ENCODE measurements around the gene LONRF3.

Gene LONRF3

DNA sequence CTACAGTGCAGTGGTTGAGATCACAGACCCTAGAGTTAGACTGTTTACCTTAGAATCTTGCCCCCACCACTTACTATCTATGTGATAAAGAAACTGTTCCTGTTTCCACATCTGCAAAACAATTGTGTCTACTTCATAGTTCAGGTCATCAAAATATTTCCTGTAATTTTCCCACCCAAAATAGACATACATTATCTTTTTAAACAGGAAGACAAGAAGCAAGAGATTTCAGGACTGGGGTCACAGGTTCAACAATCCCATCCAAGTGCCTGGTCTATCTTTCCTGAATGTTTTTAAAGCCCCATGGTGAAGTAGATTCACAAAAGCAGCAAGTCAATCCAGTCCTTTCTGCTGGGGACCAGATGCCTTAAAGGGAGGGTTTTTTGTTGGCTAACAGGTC, 56.6 kb downstream of the LONRF3 start:
- H3K27ac ChIP-seq (ENCODE audit: low read depth, low read length), result no peak overlapping the region
- no peaks in the 10 kb centered on the region for H3K4me1 ChIP-seq (ENCODE audit: control insufficient read depth in 1 of 2, insufficient read depth in 2 of 2, low read length in 2 of 2)
- no peaks in the 10 kb centered on the region for H3K9me3 ChIP-seq (ENCODE audit: control insufficient read depth in 1 of 2, low read length in 2 of 2)
- H3K9ac ChIP-seq (ENCODE audit: low read depth in 1 of 2, low read length in 2 of 2), result no peak overlapping the region
- no peak overlapping the region for H3K4me3 ChIP-seq (ENCODE audit: low read depth in 1 of 2, low read length in 2 of 2)
- no peaks in the 10 kb centered on the region for H3K27me3 ChIP-seq (ENCODE audit: control insufficient read depth in 1 of 2, insufficient read depth in 2 of 2, low read length in 2 of 2)
- no peaks in the 10 kb centered on the region for H3K36me3 ChIP-seq (ENCODE audit: control insufficient read depth in 1 of 2, insufficient read depth in 2 of 2, low read length in 2 of 2)

DNA sequence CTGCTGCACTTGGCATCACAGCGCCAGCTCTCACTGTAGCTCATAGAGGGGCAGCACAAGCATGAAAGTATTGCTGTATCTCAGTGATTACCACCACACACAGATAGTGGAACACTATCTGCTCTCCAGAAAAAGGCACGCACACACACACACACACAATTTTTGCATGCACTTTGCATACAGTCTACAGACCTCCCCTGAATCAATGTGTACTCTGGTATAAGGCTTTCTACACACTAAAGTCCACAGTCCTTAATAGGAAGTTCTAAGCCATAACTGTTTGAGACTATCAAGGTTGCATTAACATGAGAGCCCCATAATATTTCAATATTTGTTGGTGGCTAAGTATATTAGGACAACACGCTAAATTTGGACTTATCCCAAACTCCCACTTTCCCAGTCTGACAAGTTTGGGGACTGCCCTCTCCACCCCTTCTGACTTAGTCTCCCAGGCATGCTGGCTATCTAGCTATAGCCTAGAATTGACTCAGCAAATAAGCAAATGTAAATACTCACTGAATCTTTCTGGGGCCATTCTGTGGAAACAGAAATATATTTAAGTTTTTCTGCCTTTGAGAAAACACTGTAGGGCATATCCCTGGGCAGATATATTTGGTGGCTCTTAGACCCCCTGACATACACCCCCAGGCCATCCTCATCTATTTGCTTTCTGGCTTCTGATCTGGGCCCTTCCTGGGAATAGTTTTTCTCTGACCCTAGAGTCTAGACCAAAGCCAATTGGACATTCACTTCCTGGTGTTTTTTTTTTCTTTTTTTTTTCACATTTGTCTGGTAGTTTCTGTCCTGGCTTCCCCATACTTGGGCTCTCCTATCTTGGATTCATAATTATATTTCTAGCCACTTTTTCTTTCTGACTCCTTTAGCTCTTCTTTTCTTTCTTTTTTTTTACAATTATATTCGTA, 62.0 kb downstream of the LONRF3 start:
- Histone ChIP-seq H3K27ac (ENCODE audit: low read depth, low read length) (no peak overlapping the region), H3K9ac (ENCODE audit: low read depth in 1 of 2, low read length in 2 of 2) (no peak overlapping the region), H3K27me3 (ENCODE audit: control insufficient read depth in 1 of 2, insufficient read depth in 2 of 2, low read length in 2 of 2) (no peaks in the 10 kb centered on the region), H3K36me3 (ENCODE audit: control insufficient read depth in 1 of 2, insufficient read depth in 2 of 2, low read length in 2 of 2) (no peaks in the 10 kb centered on the region), H3K4me1 (ENCODE audit: control insufficient read depth in 1 of 2, insufficient read depth in 2 of 2, low read length in 2 of 2) (peaks cover 1 to 6% of the 10 kb centered on the region in 2 donors), H3K9me3 (ENCODE audit: control insufficient read depth in 1 of 2, low read length in 2 of 2) (no peaks in the 10 kb centered on the region), H3K4me3 (ENCODE audit: low read depth in 1 of 2, low read length in 2 of 2) (no peak overlapping the region)

DNA sequence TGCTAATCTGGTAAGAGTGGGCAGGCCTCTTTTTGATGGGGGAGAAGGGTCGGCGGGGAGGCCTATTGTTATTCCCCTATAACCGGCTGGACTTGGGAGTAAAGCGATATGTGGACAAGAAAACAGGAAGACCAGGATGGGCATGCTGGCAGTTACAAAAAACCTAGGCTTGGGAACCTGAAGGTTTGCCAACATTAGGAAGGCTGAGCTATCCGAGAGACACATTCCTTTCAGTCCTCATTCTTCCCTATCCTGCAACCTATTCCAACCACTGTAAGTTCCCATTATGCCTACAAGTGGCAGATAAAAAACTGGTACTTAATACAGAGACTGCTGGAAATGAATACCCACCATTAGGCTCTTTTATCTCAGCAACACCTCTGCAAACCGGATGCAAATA, 66.0 kb downstream of the LONRF3 start:
- Histone ChIP-seq H3K4me1 (ENCODE audit: control insufficient read depth in 1 of 2, insufficient read depth in 2 of 2, low read length in 2 of 2) (peaks cover 3 to 14% of the 10 kb centered on the region in 2 donors), H3K9ac (ENCODE audit: low read depth in 1 of 2, low read length in 2 of 2) (no peak overlapping the region), H3K27ac (ENCODE audit: low read depth, low read length) (no peak overlapping the region), H3K27me3 (ENCODE audit: control insufficient read depth in 1 of 2, insufficient read depth in 2 of 2, low read length in 2 of 2) (no peaks in the 10 kb centered on the region), H3K36me3 (ENCODE audit: control insufficient read depth in 1 of 2, insufficient read depth in 2 of 2, low read length in 2 of 2) (no peaks in the 10 kb centered on the region), H3K9me3 (ENCODE audit: control insufficient read depth in 1 of 2, low read length in 2 of 2) (no peaks in the 10 kb centered on the region), H3K4me3 (ENCODE audit: low read depth in 1 of 2, low read length in 2 of 2) (no peak overlapping the region)

DNA sequence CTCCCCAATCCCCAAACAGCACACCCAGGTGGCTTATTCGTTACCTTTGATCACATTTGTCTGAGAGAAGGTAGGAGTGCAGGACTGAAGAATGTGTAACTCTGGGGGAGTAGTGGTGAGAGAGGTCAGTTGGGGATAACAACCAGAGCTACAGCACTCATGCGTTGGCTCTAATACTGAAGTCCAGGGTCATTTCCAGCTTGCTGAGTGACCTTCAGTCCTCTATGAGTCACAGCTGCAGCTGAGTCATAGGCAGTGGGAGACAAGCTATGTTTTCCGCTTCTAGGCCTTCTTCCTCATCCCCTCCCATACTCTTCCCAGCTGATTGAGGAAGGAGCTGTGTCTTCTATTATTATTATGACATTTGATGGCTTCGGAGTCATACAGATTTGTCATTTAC, 66.8 kb downstream of the LONRF3 start:
- Histone ChIP-seq H3K4me3 (ENCODE audit: low read depth in 1 of 2, low read length in 2 of 2) (no peak overlapping the region), H3K4me1 (ENCODE audit: control insufficient read depth in 1 of 2, insufficient read depth in 2 of 2, low read length in 2 of 2) (peaks cover 3 to 14% of the 10 kb centered on the region in 2 donors), H3K27ac (ENCODE audit: low read depth, low read length) (no peak overlapping the region), H3K36me3 (ENCODE audit: control insufficient read depth in 1 of 2, insufficient read depth in 2 of 2, low read length in 2 of 2) (no peaks in the 10 kb centered on the region), H3K9me3 (ENCODE audit: control insufficient read depth in 1 of 2, low read length in 2 of 2) (no peaks in the 10 kb centered on the region), H3K9ac (ENCODE audit: low read depth in 1 of 2, low read length in 2 of 2) (no peak overlapping the region), H3K27me3 (ENCODE audit: control insufficient read depth in 1 of 2, insufficient read depth in 2 of 2, low read length in 2 of 2) (no peaks in the 10 kb centered on the region)

DNA sequence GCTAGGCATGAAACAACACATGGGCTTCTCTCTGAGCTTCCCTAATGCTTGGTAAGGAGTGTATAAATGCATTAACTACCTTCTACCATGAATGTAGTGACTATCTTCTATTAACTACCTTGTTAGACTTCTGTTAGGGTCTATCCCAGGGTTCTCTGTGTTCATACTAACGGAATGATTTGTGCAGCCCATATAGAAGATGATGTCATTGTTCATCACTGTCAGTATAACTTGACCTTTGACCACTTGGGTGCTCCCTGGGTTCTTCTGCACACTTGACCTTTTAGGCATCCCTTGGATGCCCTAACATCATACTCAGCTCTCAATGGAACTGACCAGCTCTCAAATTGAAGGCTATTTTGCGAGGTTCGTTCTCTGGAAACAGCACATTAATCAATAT, 67.6 kb downstream of the LONRF3 start:
- H3K36me3 ChIP-seq (ENCODE audit: control insufficient read depth in 1 of 2, insufficient read depth in 2 of 2, low read length in 2 of 2), result no peaks in the 10 kb centered on the region
- H3K27ac ChIP-seq (ENCODE audit: low read depth, low read length), result peak overlapping the region; percentile 20
- H3K9ac ChIP-seq (ENCODE audit: low read depth in 1 of 2, low read length in 2 of 2), result no peak overlapping the region
- H3K4me1 ChIP-seq (ENCODE audit: control insufficient read depth in 1 of 2, insufficient read depth in 2 of 2, low read length in 2 of 2), result peaks cover 3 to 14% of the 10 kb centered on the region in 2 donors
- H3K4me3 ChIP-seq (ENCODE audit: low read depth in 1 of 2, low read length in 2 of 2), result no peak overlapping the region
- no peaks in the 10 kb centered on the region for H3K9me3 ChIP-seq (ENCODE audit: control insufficient read depth in 1 of 2, low read length in 2 of 2)
- H3K27me3 ChIP-seq (ENCODE audit: control insufficient read depth in 1 of 2, insufficient read depth in 2 of 2, low read length in 2 of 2), result no peaks in the 10 kb centered on the region

DNA sequence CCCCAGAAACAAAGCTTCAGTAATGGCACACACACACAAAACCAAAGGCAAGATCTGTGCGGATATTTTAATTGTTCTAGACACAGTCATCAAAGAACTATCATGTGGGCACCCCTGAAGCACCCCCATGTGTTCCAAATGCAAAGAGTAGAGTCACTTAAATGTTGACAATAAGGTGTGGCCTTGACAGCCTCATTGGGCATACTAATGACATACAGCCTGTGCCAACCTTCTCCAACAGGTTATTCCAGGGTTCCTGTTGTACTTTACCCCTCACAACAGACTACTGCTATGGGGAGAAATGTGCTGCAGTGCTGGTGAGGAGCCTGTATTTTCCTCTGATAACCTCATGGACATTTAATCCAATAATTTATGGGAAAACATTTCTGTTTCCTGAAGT, 68.6 kb downstream of the LONRF3 start:
- Histone ChIP-seq H3K27me3 (ENCODE audit: control insufficient read depth in 1 of 2, insufficient read depth in 2 of 2, low read length in 2 of 2) (no peaks in the 10 kb centered on the region), H3K9me3 (ENCODE audit: control insufficient read depth in 1 of 2, low read length in 2 of 2) (no peaks in the 10 kb centered on the region), H3K4me3 (ENCODE audit: low read depth in 1 of 2, low read length in 2 of 2) (no peak overlapping the region), H3K36me3 (ENCODE audit: control insufficient read depth in 1 of 2, insufficient read depth in 2 of 2, low read length in 2 of 2) (no peaks in the 10 kb centered on the region), H3K4me1 (ENCODE audit: control insufficient read depth in 1 of 2, insufficient read depth in 2 of 2, low read length in 2 of 2) (peaks cover 3 to 14% of the 10 kb centered on the region in 2 donors), H3K27ac (ENCODE audit: low read depth, low read length) (no peak overlapping the region), H3K9ac (ENCODE audit: low read depth in 1 of 2, low read length in 2 of 2) (no peak overlapping the region)

DNA sequence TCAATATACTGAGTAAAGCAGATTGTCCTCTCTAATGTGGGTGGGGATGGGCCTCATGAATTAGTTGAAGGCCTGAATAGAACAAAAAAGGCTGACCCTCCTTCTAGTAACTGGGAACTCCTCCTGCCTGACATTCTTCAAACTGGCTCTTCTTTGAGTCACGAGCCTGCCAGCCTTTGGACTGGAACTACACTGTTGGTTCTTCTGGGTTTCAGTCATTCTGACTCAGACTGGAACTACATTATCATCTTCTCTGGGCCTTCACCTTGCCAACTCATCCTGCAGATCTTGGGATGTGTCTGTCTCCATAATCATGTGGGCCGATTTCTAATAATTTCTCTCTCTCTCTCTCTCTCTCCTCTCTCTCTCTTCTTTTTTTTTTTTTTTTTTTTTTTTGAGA, 71.5 kb downstream of the LONRF3 start:
- Histone ChIP-seq H3K9ac (ENCODE audit: low read depth in 1 of 2, low read length in 2 of 2) (no peak overlapping the region), H3K36me3 (ENCODE audit: control insufficient read depth in 1 of 2, insufficient read depth in 2 of 2, low read length in 2 of 2) (no peaks in the 10 kb centered on the region), H3K4me3 (ENCODE audit: low read depth in 1 of 2, low read length in 2 of 2) (no peak overlapping the region), H3K27ac (ENCODE audit: low read depth, low read length) (no peak overlapping the region), H3K9me3 (ENCODE audit: control insufficient read depth in 1 of 2, low read length in 2 of 2) (no peaks in the 10 kb centered on the region), H3K27me3 (ENCODE audit: control insufficient read depth in 1 of 2, insufficient read depth in 2 of 2, low read length in 2 of 2) (no peaks in the 10 kb centered on the region), H3K4me1 (ENCODE audit: control insufficient read depth in 1 of 2, insufficient read depth in 2 of 2, low read length in 2 of 2) (peaks cover 3 to 8% of the 10 kb centered on the region in 2 donors)

DNA sequence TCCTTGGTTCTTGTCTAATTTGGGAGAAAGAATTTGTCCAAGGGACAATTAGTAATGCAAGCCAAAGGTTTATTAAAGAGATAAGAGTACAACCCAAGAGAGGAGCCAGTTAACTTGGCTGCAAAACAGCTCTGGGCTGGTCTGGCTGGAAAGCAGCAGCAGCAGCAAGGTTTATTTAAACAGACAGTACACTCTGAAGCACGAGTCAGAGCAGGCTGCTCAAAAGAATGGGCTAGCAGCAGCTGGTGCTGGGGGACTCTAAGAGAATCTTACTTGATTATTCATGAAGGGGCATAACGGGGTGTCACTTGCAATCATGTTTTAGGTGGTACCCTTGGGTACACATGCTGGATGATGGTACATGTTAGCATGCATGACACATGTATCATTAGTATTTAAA, 81.3 kb downstream of the LONRF3 start:
- Histone ChIP-seq H3K4me3 (ENCODE audit: low read depth in 1 of 2, low read length in 2 of 2) (no peak overlapping the region), H3K27me3 (ENCODE audit: control insufficient read depth in 1 of 2, insufficient read depth in 2 of 2, low read length in 2 of 2) (no peaks in the 10 kb centered on the region), H3K4me1 (ENCODE audit: control insufficient read depth in 1 of 2, insufficient read depth in 2 of 2, low read length in 2 of 2) (no peaks in the 10 kb centered on the region), H3K9ac (ENCODE audit: low read depth in 1 of 2, low read length in 2 of 2) (no peak overlapping the region), H3K36me3 (ENCODE audit: control insufficient read depth in 1 of 2, insufficient read depth in 2 of 2, low read length in 2 of 2) (no peaks in the 10 kb centered on the region), H3K27ac (ENCODE audit: low read depth, low read length) (no peak overlapping the region), H3K9me3 (ENCODE audit: control insufficient read depth in 1 of 2, low read length in 2 of 2) (no peaks in the 10 kb centered on the region)

DNA sequence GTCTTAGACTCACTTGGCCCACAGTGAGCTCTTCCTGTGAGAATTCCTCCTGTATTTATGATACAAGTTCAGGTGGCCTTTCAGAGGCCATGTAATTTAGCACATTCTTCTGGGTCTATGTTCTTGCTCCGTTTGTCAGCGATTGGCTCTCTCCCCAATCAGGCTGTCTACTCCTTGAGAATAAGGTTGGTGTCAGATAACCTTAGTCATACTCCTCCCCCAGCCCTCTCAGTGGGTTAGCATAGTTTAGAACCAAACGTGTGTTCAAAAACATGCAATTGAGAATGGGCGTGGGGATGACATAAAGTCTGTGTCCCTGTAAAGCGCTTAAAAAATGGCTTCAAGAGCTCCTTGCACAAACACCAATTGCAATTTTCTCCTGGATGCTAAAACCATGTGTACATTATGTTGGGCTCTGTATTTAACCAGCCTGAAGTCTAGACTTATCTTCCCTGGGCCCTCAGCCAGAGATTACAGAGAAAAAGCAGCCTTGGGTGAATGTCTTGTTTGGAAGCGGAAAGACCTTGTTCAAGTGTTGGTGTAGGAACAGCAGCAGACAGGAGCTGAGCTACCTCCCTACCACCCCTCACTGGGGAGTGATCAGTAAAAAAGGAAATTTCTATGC, 88.4 kb downstream of the LONRF3 start:
- H3K27me3 ChIP-seq (ENCODE audit: control insufficient read depth in 1 of 2, insufficient read depth in 2 of 2, low read length in 2 of 2), result no peaks in the 10 kb centered on the region
- no peak overlapping the region for H3K4me3 ChIP-seq (ENCODE audit: low read depth in 1 of 2, low read length in 2 of 2)
- H3K4me1 ChIP-seq (ENCODE audit: control insufficient read depth in 1 of 2, insufficient read depth in 2 of 2, low read length in 2 of 2), result no peaks in the 10 kb centered on the region
- H3K27ac ChIP-seq (ENCODE audit: low read depth, low read length), result no peak overlapping the region
- no peaks in the 10 kb centered on the region for H3K36me3 ChIP-seq (ENCODE audit: control insufficient read depth in 1 of 2, insufficient read depth in 2 of 2, low read length in 2 of 2)
- no peaks in the 10 kb centered on the region for H3K9me3 ChIP-seq (ENCODE audit: control insufficient read depth in 1 of 2, low read length in 2 of 2)
- H3K9ac ChIP-seq (ENCODE audit: low read depth in 1 of 2, low read length in 2 of 2), result no peak overlapping the region

DNA sequence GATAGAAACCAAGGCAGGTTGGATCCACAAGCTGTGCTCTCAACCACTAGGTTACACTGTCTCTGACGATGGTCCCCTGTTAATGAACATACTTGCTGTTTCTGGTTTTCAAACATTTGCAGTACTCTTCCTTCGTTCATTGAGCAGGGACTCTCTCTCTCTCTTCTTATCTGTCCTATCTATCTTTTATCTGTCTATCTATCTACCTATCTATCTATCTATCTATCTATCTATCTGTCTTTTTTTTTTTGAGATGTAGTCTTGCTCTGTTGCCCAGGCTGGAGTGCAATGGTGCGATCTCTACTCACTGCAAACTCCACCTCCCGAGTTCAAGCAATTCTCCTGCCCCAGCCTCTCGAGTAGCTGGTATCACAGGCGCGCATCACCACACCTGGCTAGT, 89.0 kb downstream of the LONRF3 start:
- Histone ChIP-seq H3K9me3 (ENCODE audit: control insufficient read depth in 1 of 2, low read length in 2 of 2) (no peaks in the 10 kb centered on the region), H3K4me3 (ENCODE audit: low read depth in 1 of 2, low read length in 2 of 2) (no peak overlapping the region), H3K36me3 (ENCODE audit: control insufficient read depth in 1 of 2, insufficient read depth in 2 of 2, low read length in 2 of 2) (no peaks in the 10 kb centered on the region), H3K27me3 (ENCODE audit: control insufficient read depth in 1 of 2, insufficient read depth in 2 of 2, low read length in 2 of 2) (no peaks in the 10 kb centered on the region), H3K4me1 (ENCODE audit: control insufficient read depth in 1 of 2, insufficient read depth in 2 of 2, low read length in 2 of 2) (no peaks in the 10 kb centered on the region), H3K27ac (ENCODE audit: low read depth, low read length) (no peak overlapping the region), H3K9ac (ENCODE audit: low read depth in 1 of 2, low read length in 2 of 2) (no peak overlapping the region)

Measured in duodenal mucosa (tissue), 2 donors.